ENCODE data around the gene UBA6.

DNA sequence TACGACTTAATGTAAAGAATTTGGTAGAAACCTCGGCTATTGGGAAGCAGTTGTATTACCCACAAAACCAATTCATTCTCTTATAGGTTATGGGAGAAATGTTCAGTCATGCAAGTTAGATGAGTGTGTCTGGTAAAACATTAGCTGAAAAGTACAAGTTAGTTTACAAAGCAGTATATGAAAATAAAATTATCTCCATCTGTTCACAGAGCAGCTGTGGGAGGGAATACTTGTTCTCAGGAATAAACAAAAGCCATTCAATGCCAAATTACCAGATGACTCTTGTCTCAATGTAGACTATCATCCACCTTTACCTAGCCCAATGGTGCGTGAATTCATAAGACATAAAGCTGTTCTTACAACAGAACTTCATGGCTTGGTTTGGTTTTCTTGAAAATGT, 113.8 kb downstream of the UBA6 start:
- TF ChIP-seq ZSCAN20 (CRISPR knock-in tag; IDR thresholded peaks at IDR 0.05) = no peak
- TF ChIP-seq CHD2 (IDR thresholded peaks at IDR 0.05; ENCODE audit: low read length, partially characterized antibody) = no peak
- TF ChIP-seq, protein P1, sequence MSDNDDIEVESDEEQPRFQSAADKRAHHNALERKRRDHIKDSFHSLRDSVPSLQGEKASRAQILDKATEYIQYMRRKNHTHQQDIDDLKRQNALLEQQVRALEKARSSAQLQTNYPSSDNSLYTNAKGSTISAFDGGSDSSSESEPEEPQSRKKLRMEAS (IDR thresholded peaks at IDR 0.05) = no peak
- TF ChIP-seq, protein P2, sequence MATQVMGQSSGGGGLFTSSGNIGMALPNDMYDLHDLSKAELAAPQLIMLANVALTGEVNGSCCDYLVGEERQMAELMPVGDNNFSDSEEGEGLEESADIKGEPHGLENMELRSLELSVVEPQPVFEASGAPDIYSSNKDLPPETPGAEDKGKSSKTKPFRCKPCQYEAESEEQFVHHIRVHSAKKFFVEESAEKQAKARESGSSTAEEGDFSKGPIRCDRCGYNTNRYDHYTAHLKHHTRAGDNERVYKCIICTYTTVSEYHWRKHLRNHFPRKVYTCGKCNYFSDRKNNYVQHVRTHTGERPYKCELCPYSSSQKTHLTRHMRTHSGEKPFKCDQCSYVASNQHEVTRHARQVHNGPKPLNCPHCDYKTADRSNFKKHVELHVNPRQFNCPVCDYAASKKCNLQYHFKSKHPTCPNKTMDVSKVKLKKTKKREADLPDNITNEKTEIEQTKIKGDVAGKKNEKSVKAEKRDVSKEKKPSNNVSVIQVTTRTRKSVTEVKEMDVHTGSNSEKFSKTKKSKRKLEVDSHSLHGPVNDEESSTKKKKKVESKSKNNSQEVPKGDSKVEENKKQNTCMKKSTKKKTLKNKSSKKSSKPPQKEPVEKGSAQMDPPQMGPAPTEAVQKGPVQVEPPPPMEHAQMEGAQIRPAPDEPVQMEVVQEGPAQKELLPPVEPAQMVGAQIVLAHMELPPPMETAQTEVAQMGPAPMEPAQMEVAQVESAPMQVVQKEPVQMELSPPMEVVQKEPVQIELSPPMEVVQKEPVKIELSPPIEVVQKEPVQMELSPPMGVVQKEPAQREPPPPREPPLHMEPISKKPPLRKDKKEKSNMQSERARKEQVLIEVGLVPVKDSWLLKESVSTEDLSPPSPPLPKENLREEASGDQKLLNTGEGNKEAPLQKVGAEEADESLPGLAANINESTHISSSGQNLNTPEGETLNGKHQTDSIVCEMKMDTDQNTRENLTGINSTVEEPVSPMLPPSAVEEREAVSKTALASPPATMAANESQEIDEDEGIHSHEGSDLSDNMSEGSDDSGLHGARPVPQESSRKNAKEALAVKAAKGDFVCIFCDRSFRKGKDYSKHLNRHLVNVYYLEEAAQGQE (IDR thresholded peaks at IDR 0.05) = no peak
- TF ChIP-seq, protein P3, sequence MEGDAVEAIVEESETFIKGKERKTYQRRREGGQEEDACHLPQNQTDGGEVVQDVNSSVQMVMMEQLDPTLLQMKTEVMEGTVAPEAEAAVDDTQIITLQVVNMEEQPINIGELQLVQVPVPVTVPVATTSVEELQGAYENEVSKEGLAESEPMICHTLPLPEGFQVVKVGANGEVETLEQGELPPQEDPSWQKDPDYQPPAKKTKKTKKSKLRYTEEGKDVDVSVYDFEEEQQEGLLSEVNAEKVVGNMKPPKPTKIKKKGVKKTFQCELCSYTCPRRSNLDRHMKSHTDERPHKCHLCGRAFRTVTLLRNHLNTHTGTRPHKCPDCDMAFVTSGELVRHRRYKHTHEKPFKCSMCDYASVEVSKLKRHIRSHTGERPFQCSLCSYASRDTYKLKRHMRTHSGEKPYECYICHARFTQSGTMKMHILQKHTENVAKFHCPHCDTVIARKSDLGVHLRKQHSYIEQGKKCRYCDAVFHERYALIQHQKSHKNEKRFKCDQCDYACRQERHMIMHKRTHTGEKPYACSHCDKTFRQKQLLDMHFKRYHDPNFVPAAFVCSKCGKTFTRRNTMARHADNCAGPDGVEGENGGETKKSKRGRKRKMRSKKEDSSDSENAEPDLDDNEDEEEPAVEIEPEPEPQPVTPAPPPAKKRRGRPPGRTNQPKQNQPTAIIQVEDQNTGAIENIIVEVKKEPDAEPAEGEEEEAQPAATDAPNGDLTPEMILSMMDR (IDR thresholded peaks at IDR 0.05) = no peak
- no peak for TF ChIP-seq JUNB (IDR thresholded peaks at IDR 0.05)
- TF ChIP-seq, protein P4, sequence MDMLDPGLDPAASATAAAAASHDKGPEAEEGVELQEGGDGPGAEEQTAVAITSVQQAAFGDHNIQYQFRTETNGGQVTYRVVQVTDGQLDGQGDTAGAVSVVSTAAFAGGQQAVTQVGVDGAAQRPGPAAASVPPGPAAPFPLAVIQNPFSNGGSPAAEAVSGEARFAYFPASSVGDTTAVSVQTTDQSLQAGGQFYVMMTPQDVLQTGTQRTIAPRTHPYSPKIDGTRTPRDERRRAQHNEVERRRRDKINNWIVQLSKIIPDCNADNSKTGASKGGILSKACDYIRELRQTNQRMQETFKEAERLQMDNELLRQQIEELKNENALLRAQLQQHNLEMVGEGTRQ (IDR thresholded peaks at IDR 0.05) = no peak
- no peak for TF ChIP-seq EP300 (IDR thresholded peaks at IDR 0.05)
- TF ChIP-seq EHMT2 (IDR thresholded peaks at IDR 0.05; ENCODE audit: low read depth) = no peak
- no peak for TF ChIP-seq HDAC2 (IDR thresholded peaks at IDR 0.05)
- TF ChIP-seq, protein P5, sequence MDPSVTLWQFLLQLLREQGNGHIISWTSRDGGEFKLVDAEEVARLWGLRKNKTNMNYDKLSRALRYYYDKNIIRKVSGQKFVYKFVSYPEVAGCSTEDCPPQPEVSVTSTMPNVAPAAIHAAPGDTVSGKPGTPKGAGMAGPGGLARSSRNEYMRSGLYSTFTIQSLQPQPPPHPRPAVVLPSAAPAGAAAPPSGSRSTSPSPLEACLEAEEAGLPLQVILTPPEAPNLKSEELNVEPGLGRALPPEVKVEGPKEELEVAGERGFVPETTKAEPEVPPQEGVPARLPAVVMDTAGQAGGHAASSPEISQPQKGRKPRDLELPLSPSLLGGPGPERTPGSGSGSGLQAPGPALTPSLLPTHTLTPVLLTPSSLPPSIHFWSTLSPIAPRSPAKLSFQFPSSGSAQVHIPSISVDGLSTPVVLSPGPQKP (IDR thresholded peaks at IDR 0.05; ENCODE audit: low read depth, low read length) = no peak
- TF ChIP-seq CBX8 (IDR thresholded peaks at IDR 0.05) = no peak
- no peak for TF ChIP-seq POLR2A (IDR thresholded peaks at IDR 0.05; ENCODE audit: low read length)
